HFF-Myc (cell line): ENCODE data around the gene BCORL1.

Source experiments
- DNase-seq: peaks from one replicate; pipeline ENCODE4 v3.0.0-alpha.2; 2011; ENCODE audit warnings: low read depth; ENCODE audit errors: extremely low read depth
- H3K4me3 ChIP-seq: replicated peaks from 2 replicates; pipeline ENCODE4 v1.5.1; 2011; ENCODE audit warnings: low read depth, mild to moderate bottlenecking, control low read depth, low read length
- TF ChIP-seq, protein P1 (sequence below): IDR thresholded peaks from 2 replicates; pipeline ENCODE4 v1.5.1; 2012; ENCODE audit warnings: mild to moderate bottlenecking, low read depth, low read length, control low read depth; ENCODE audit errors: missing control alignments

The BCORL1 gene

DNA sequence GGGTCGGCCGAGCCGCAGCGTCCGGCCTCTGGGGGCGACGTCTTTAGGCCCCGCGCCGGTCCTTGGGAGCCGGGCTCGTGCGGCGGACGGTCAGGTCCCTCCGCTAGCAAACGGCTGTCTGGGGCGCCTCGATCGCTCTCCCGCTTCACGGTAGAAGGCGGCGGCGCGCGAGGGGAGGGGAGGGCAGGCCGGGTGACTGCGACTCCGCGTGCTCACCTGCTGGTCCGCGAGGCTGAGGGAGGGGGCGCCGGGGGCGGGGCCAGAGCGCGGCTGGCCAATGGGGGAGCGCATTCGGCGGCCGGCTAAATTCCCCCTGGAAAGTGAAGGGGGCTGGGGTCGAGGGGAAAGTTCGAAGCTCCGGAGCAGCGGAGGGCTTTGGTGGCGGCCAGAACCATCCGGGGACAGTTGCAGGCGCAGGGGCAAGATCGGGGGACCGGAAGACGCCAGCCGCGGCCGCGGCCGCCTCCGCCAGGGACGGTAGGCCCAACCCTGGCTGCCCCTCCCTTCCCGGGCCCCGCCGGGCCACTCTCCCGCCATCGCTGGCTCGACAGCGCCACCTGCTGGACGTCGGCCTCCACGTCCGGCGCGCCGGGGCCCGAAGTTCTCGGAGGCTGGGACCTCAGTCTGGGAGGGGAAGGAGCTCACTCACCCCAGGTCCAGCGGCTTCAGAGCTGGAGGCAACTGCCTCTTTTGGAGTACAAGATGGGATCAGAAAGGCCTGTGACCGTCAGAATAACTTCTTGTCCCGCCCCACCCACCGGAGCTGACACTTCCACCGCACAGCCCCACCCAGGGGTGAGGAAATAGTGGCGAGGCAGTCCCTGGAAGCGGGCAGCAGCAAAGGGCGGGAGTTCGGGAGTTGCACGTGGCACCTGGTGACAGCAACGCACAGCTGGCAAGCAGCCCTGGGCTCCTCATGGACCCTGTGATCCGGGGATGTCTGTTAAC, 78.0 kb downstream of the BCORL1 start:
- DNase-seq, result no peak
- TF ChIP-seq, protein P1, sequence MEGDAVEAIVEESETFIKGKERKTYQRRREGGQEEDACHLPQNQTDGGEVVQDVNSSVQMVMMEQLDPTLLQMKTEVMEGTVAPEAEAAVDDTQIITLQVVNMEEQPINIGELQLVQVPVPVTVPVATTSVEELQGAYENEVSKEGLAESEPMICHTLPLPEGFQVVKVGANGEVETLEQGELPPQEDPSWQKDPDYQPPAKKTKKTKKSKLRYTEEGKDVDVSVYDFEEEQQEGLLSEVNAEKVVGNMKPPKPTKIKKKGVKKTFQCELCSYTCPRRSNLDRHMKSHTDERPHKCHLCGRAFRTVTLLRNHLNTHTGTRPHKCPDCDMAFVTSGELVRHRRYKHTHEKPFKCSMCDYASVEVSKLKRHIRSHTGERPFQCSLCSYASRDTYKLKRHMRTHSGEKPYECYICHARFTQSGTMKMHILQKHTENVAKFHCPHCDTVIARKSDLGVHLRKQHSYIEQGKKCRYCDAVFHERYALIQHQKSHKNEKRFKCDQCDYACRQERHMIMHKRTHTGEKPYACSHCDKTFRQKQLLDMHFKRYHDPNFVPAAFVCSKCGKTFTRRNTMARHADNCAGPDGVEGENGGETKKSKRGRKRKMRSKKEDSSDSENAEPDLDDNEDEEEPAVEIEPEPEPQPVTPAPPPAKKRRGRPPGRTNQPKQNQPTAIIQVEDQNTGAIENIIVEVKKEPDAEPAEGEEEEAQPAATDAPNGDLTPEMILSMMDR, result peak; percentile 65

DNA sequence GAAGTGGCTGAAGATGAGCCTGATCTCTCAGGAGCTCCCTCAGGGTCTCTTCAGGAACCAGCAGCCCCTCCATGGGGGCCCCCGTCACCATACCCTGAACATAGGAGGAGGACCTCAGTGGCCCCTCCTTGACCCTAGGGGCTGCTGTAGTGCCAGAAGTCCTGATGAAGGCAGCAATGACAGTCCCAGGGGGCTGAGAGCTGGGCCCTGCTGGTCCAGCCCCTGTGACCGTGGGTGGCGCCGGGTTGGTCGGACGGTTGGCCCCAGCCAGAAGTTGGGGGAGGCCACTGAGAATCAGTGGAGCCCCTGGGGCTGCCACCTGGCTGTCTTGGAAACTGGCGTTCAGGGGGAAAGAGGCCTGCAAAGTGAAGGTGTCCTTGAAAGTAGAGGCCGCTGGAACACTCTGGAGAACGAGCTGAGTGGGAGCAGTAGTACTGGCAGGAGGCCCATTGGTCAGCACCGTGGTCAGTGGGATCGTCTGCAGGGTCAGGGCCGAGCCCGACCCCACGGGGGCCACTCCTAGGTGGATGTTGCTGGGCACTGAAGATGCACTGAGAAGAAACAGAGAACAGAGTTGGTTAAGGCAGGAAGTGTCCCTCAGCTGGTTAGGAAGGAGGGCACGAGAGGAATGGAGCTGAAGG, 84.7 kb downstream of the BCORL1 start:
- TF ChIP-seq, protein P1, result no peak
- H3K4me3 ChIP-seq, result no peak overlapping the region
- no peak for DNase-seq

More for the DNA sequence above, 78.0 kb downstream of the BCORL1 start:
- peak overlapping the region; percentile 35 for H3K4me3 ChIP-seq

- TF ChIP-seq, protein P1, result no peak
- no peak for DNase-seq
- H3K4me3 ChIP-seq, result no peak overlapping the region
Observed at GRCh38 chrX:130071611-130072344, 89.3 kb downstream of the BCORL1 start.

DNA sequence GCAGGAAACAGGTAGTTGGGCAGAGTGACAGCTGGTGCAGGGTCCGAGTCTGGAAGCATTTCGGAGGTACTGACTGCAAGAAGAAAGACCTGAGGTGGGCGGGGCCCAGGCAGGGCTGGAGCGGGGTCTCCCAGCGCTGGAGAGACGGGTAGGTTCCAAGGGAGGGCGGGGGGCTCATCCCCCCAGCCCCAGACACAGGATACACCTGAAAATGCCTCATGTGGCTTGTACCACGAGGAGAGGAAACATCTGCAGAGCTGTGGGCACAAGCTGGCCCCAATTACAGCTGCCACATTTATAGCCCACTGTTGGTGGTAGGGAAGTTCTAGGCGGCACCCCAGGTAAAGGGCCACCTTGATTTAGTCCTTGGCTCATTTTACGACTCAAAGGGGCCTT, 89.9 kb downstream of the BCORL1 start:
- no peak overlapping the region for H3K4me3 ChIP-seq
- TF ChIP-seq, protein P1, result no peak

GRCh38 chrX:130075777-130076176, 93.3 kb downstream of the BCORL1 start:
- no peak overlapping the region for H3K4me3 ChIP-seq
- TF ChIP-seq, protein P1, result no peak
- no peak for DNase-seq

More for the DNA sequence above, 89.9 kb downstream of the BCORL1 start:
- no peak for DNase-seq

DNA sequence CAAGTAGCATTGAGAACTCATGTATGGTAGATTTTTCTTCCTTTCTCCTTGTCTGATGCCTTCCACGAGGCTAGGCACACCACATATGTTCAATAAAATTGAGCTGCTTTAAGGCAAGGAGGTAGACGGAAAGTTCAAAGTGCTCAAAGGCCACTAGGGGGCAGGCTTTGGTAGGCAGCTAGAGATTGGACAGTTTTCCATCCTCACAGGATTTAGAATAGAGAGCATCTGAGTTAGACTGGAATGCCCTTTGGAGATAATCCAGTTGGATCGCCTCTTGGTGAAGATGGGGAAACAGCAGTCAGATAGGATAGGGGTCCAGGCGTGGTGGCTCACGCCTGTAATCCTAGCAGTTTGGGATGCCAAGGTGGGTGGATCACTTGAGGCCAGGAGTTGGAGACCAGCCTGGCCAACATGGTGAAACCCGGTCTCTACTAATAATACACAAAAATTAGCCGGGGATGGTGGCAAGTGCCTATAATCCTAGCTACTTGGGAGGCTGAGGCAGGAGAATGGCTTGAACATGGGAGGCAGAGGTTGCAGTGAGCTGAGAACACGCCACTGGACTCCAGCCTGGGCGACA, 97.5 kb downstream of the BCORL1 start:
- TF ChIP-seq, protein P1, result peak; percentile 65
- DNase-seq, result peak; percentile 63
- H3K4me3 ChIP-seq, result no peak overlapping the region
